ENCODE results near the gene ZNF726.
"Not testable (repeated sequence)": the region's sequence is repeated elsewhere in the genome, so short reads cannot be mapped to it uniquely, and the experiment has no call there.

GRCh38 chr19:23976631-23977030, 61.9 kb downstream of the ZNF726 start:
- TF ChIP-seq CTCF (IDR thresholded peaks at IDR 0.05; ENCODE audit: poor library complexity); EZH2 (IDR thresholded peaks at IDR 0.05; ENCODE audit: borderline replicate concordance); EZH2phosphoT487 (IDR thresholded peaks at IDR 0.05; ENCODE audit: low read depth, severe bottlenecking, unreplicated experiment): not testable (repeated sequence)

All from hepatocyte (in vitro differentiated cells).